ENCODE measurements around the gene AUH.

GRCh38 chr9:91271156-91271555 is 90.6 kb downstream of the AUH start:
- TF ChIP-seq POLR2AphosphoS5 (IDR thresholded peaks at IDR 0.05; ENCODE audit: borderline replicate concordance, low read depth, low read length) (no peak), EZH2 (IDR thresholded peaks at IDR 0.05) (no peak)
